ENCODE results near the gene JCAD.

Gene JCAD

DNA sequence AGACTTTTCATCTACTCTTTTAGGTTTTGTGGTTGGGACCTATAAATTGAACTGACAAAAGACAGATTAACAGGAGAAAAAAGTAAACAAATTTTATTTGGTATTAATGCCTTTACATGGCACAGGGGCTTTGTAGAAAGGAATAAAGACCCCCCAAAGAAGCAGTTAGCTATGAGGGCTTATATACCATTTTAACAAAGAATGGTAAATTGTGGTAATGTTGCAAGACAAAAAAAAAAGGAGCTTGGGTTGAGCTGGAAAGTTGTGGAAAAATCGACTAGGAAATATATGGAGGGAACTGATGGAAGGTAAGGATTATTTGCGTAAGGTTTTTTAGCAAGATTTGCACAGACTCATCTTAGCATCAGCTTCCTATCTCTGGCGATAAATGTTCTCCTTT is 84.6 kb downstream of the JCAD start:
- Histone ChIP-seq H3K9ac (ENCODE audit: low read depth, low read length, poor library complexity, severe bottlenecking) (no peak overlapping the region), H3K9me2 (replicated peaks; ENCODE audit: low read depth, low read length) (no peaks in the 10 kb centered on the region), H3K9me3 (ENCODE audit: insufficient read depth, low read depth, low read length) (no peaks in the 10 kb centered on the region), H3K79me2 (ENCODE audit: insufficient read depth, low read length) (no peaks in the 10 kb centered on the region), H3K4me2 (ENCODE audit: low read depth, low read length, poor library complexity, severe bottlenecking) (no peak overlapping the region), H3K4me1 (ENCODE audit: insufficient read depth, low read length, poor library complexity, severe bottlenecking) (no peaks in the 10 kb centered on the region), H2AFZ (ENCODE audit: low read length) (no peak overlapping the region), H3K27me3 (ENCODE audit: insufficient read depth, low read length, poor library complexity, severe bottlenecking) (no peaks in the 10 kb centered on the region), H4K20me1 (ENCODE audit: insufficient read depth, low read length, poor library complexity, severe bottlenecking) (no peaks in the 10 kb centered on the region), H3F3A (ENCODE audit: low read depth) (no peaks in the 10 kb centered on the region), H3K36me3 (ENCODE audit: insufficient read depth, low read length) (no peaks in the 10 kb centered on the region), H3K4me3 (ENCODE audit: low read length, poor library complexity, severe bottlenecking) (no peak overlapping the region)
- no peak for TF ChIP-seq EZH2phosphoT487 (IDR thresholded peaks at IDR 0.05; ENCODE audit: borderline replicate concordance)
- TF ChIP-seq CTCF (conservative IDR thresholded peaks at IDR 0.05; ENCODE audit: low read length): no peak

GRCh38 chr10:29973921-29974320 is 85.5 kb downstream of the JCAD start:
- H3K9ac ChIP-seq (ENCODE audit: low read depth, low read length, poor library complexity, severe bottlenecking): no peak overlapping the region
- no peak overlapping the region for H2AFZ ChIP-seq (ENCODE audit: low read length)
- no peaks in the 10 kb centered on the region for H3K9me3 ChIP-seq (ENCODE audit: insufficient read depth, low read depth, low read length)
- no peaks in the 10 kb centered on the region for H3K36me3 ChIP-seq (ENCODE audit: insufficient read depth, low read length)
- H3K4me1 ChIP-seq (ENCODE audit: insufficient read depth, low read length, poor library complexity, severe bottlenecking): no peaks in the 10 kb centered on the region
- H3K79me2 ChIP-seq (ENCODE audit: insufficient read depth, low read length): no peaks in the 10 kb centered on the region
- H3K4me3 ChIP-seq (ENCODE audit: low read length, poor library complexity, severe bottlenecking): no peak overlapping the region
- H3F3A ChIP-seq (ENCODE audit: low read depth): no peaks in the 10 kb centered on the region
- no peaks in the 10 kb centered on the region for H3K9me2 ChIP-seq (replicated peaks; ENCODE audit: low read depth, low read length)
- H4K20me1 ChIP-seq (ENCODE audit: insufficient read depth, low read length, poor library complexity, severe bottlenecking): no peaks in the 10 kb centered on the region
- no peaks in the 10 kb centered on the region for H3K27me3 ChIP-seq (ENCODE audit: insufficient read depth, low read length, poor library complexity, severe bottlenecking)
- H3K4me2 ChIP-seq (ENCODE audit: low read depth, low read length, poor library complexity, severe bottlenecking): no peak overlapping the region
- TF ChIP-seq EZH2phosphoT487 (IDR thresholded peaks at IDR 0.05; ENCODE audit: borderline replicate concordance) (no peak), CTCF (conservative IDR thresholded peaks at IDR 0.05; ENCODE audit: low read length) (no peak)

DNA sequence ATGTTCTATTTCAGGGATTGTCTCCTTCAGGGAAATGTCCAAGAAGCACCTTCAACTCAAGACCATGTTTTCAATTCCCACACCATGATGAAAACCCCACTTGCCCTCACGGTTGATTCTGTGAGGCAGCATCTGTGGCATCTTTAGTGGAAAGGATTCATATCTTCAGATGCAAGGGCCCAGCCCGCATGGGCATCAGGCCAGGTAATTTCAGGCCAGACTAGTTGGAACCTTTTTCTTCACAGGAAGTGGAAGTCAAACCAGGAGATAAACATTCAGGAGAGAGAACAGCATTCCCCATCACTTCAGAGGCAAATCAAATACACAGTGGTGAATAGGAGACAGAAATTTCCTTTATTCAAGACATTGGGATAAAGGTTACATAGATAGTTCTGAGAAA is 88.8 kb downstream of the JCAD start:
- H3K4me3 ChIP-seq (ENCODE audit: low read length, poor library complexity, severe bottlenecking): no peak overlapping the region
- no peaks in the 10 kb centered on the region for H3K79me2 ChIP-seq (ENCODE audit: insufficient read depth, low read length)
- no peaks in the 10 kb centered on the region for H3K4me1 ChIP-seq (ENCODE audit: insufficient read depth, low read length, poor library complexity, severe bottlenecking)
- H3K9ac ChIP-seq (ENCODE audit: low read depth, low read length, poor library complexity, severe bottlenecking): no peak overlapping the region
- H3K27me3 ChIP-seq (ENCODE audit: insufficient read depth, low read length, poor library complexity, severe bottlenecking): no peaks in the 10 kb centered on the region
- no peak overlapping the region for H2AFZ ChIP-seq (ENCODE audit: low read length)
- H3K9me3 ChIP-seq (ENCODE audit: insufficient read depth, low read depth, low read length): no peaks in the 10 kb centered on the region
- H4K20me1 ChIP-seq (ENCODE audit: insufficient read depth, low read length, poor library complexity, severe bottlenecking): no peaks in the 10 kb centered on the region
- TF ChIP-seq CTCF (conservative IDR thresholded peaks at IDR 0.05; ENCODE audit: low read length): no peak
- TF ChIP-seq EZH2phosphoT487 (IDR thresholded peaks at IDR 0.05; ENCODE audit: borderline replicate concordance): no peak
- no peaks in the 10 kb centered on the region for H3K36me3 ChIP-seq (ENCODE audit: insufficient read depth, low read length)
- no peak overlapping the region for H3K4me2 ChIP-seq (ENCODE audit: low read depth, low read length, poor library complexity, severe bottlenecking)
- no peaks in the 10 kb centered on the region for H3F3A ChIP-seq (ENCODE audit: low read depth)
- no peaks in the 10 kb centered on the region for H3K9me2 ChIP-seq (replicated peaks; ENCODE audit: low read depth, low read length)
